Mesendoderm (in vitro differentiated cells): Measurements from ENCODE around the gene IFIT5.
"Not testable (repeated sequence)": the region's sequence is repeated elsewhere in the genome, so short reads cannot be mapped to it uniquely, and the experiment has no call there.

Source experiments
- DNase-seq: peaks from one replicate; pipeline ENCODE4 v3.0.0; 2013
- H2AK5ac ChIP-seq: 2 replicates; pipeline ENCODE4 v1.6.1; 2013; ENCODE audit warnings: low read length, inconsistent platforms
- H2BK120ac ChIP-seq: 2 replicates; pipeline ENCODE4 v1.6.1; 2013; ENCODE audit warnings: low read depth, mild to moderate bottlenecking, low read length, moderate library complexity, mixed read lengths
- H2BK15ac ChIP-seq: replicated peaks from 2 replicates; pipeline ENCODE4 v1.6.1; 2013; ENCODE audit warnings: low read depth, mild to moderate bottlenecking, moderate library complexity
- H2BK5ac ChIP-seq: 2 replicates; pipeline ENCODE4 v1.6.1; 2013; ENCODE audit warnings: low read length, inconsistent platforms
- H3K18ac ChIP-seq: 2 replicates; pipeline ENCODE4 v1.6.1; 2013; ENCODE audit warnings: mild to moderate bottlenecking, low read length, mixed read lengths
- H3K23ac ChIP-seq: one replicate; pipeline ENCODE4 v1.6.1; 2013; ENCODE audit warnings: low read length
- H3K27ac ChIP-seq: 2 replicates; pipeline ENCODE4 v1.5.1; 2013; ENCODE audit warnings: low read depth, mild to moderate bottlenecking, inconsistent platforms, low read length, moderate library complexity
- H3K27me3 ChIP-seq: 2 replicates; pipeline ENCODE4 v1.6.1; 2013; ENCODE audit warnings: low read length, control low read depth, mild to moderate bottlenecking, inconsistent platforms; ENCODE audit not compliant: insufficient read depth, poor library complexity
- H3K36me3 ChIP-seq: 2 replicates; pipeline ENCODE4 v1.6.1; 2013; ENCODE audit warnings: low read length, inconsistent platforms; ENCODE audit not compliant: control insufficient read depth, insufficient read depth
- H3K4ac ChIP-seq: one replicate; pipeline ENCODE4 v1.6.1; 2013; ENCODE audit warnings: low read depth, mild to moderate bottlenecking, low read length, moderate library complexity
- H3K4me1 ChIP-seq: 2 replicates; pipeline ENCODE4 v1.6.1; 2013; ENCODE audit warnings: low read depth, low read length, inconsistent platforms; ENCODE audit not compliant: control insufficient read depth
- H3K4me2 ChIP-seq: 2 replicates; pipeline ENCODE4 v1.6.1; 2013; ENCODE audit warnings: low read length
- H3K4me3 ChIP-seq: 2 replicates; pipeline ENCODE4 v1.5.1; 2013; ENCODE audit warnings: mild to moderate bottlenecking, low read length
- H3K56ac ChIP-seq: one replicate; pipeline ENCODE4 v1.6.1; 2013; ENCODE audit warnings: low read length
- H3K79me1 ChIP-seq: 2 replicates; pipeline ENCODE4 v1.6.1; 2013; ENCODE audit warnings: low read length, inconsistent platforms
- H3K79me2 ChIP-seq: 2 replicates; pipeline ENCODE4 v1.6.1; 2013; ENCODE audit warnings: mild to moderate bottlenecking, low read length; ENCODE audit not compliant: control insufficient read depth, insufficient read depth
- H3K9ac ChIP-seq: 2 replicates; pipeline ENCODE4 v1.6.1; 2013; ENCODE audit warnings: low read length, inconsistent platforms
- H4K5ac ChIP-seq: one replicate; pipeline ENCODE4 v1.6.1; 2013; ENCODE audit warnings: low read length
- H4K8ac ChIP-seq: one replicate; pipeline ENCODE4 v1.6.1; 2013; ENCODE audit warnings: low read depth, mild to moderate bottlenecking, control low read depth, low read length, moderate library complexity
- WGBS: extraction: QIAGEN DNeasy Blood & Tissue Kit; methylation state at CpG from one replicate; pipeline ENCODE4 v1.1.7; 2013; ENCODE audit warnings: low lambda C conversion rate, missing lambda C conversion rate; ENCODE audit not compliant: insufficient coverage; ENCODE audit errors: extremely low coverage; 5-methylcytosine and 5-hydroxymethylcytosine counted together

IFIT5 gene

DNA sequence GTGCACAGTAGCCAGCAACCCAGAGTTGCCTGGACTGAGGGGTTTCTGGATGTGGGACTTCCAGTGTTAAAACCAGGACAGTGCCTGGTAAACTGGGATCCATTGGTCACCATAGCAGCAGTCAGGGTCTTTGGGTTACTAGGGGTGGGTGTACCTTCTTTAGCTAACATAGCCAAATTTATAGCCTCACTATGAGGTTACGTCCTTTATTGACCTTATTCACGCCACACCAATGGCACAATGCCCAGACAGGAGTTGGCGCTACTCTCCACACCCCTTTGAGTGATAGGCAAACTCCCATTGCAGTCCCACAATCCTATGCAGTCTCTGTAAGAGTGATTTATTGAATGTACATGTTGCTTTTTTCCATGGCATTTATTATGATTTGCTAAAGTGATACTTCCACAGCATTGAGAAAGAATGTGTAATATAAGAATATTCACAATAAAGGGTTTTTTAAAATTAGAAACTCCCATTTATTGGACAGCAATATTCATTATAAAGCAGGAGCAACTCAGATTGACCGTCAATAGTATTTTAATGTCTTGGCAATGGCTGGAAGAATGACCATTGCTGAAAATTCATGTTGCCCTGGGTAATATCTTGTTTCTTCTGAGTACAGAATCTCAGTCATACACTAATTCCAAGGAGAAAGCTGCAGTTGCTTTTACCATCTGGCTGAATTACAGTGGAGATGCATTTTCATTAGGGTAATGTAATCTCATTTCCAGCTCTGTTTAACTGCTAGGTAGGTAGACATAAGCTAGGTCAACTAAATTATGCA is 26.1 kb downstream of the IFIT5 start:
- H3K18ac ChIP-seq: no peak overlapping the region
- no peak overlapping the region for H3K56ac ChIP-seq
- H2BK5ac ChIP-seq: no peak overlapping the region
- H3K27ac ChIP-seq: no peak overlapping the region
- H2AK5ac ChIP-seq: no peak overlapping the region
- DNase-seq: no peak
- H3K4ac ChIP-seq: no peak overlapping the region
- no peak overlapping the region for H3K4me3 ChIP-seq
- H3K9ac ChIP-seq: no peak overlapping the region
- no peaks in the 10 kb centered on the region for H3K27me3 ChIP-seq
- H3K4me1 ChIP-seq: no peaks in the 10 kb centered on the region
- H2BK120ac ChIP-seq: no peak overlapping the region
- no peak overlapping the region for H4K8ac ChIP-seq
- no peaks in the 10 kb centered on the region for H3K36me3 ChIP-seq
- no peak overlapping the region for H3K23ac ChIP-seq
- H3K79me1 ChIP-seq: no peaks in the 10 kb centered on the region
- no peak overlapping the region for H2BK15ac ChIP-seq
- no peaks in the 10 kb centered on the region for H3K79me2 ChIP-seq
- no peak overlapping the region for H3K4me2 ChIP-seq
- H4K5ac ChIP-seq: no peak overlapping the region
- WGBS: no CpG with 5 or more reads among the region's 4 CpGs

DNA sequence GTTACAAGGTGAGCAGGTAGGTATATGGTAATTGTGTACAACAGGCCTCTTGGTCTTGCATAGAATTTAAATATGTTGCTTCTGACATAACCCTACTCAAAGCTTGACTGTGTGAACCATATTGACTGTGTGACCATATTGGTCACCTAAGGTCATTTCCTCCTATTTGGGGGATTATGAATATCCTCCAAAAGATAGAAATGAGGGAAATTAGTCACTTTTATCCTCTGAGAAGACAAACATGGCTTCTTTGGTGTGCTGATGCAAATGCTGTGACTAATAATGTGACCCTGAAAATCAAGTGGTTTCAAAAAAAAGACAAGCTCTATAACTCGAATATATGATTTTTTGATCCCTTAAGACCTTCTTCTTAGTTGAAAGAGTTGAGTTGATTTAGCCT is 27.9 kb downstream of the IFIT5 start:
- Histone ChIP-seq H3K27me3 (no peaks in the 10 kb centered on the region), H3K4me2 (no peak overlapping the region), H4K8ac (no peak overlapping the region)

DNA sequence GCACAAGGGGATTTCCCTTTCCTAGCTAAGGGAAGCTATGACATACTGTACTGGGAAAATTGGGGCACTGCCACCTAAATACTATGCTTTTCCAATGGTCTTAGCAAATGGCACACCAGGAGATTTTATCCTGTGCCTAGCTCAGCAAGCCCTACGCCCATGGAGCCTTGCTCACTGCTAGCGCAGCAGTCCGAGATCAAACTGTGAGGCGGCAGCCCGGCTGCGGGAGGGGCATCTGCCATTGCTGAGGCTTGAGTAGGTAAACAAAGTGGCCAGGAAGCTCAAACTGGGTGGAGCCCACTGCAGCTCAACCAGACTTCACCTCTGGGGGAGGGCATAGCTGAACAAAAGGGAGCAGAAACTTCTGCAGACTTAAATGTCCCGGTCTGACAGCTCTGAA is 30.5 kb downstream of the IFIT5 start:
- not testable (repeated sequence) for H3K23ac ChIP-seq, H3K4ac ChIP-seq, H3K27me3 ChIP-seq, H2BK120ac ChIP-seq, H4K8ac ChIP-seq, H2AK5ac ChIP-seq, H2BK15ac ChIP-seq, H3K79me1 ChIP-seq, H3K36me3 ChIP-seq, H3K9ac ChIP-seq, H2BK5ac ChIP-seq, H3K4me3 ChIP-seq, H3K4me2 ChIP-seq, H4K5ac ChIP-seq, H3K79me2 ChIP-seq, H3K18ac ChIP-seq, H3K27ac ChIP-seq, DNase-seq, H3K4me1 ChIP-seq, H3K56ac ChIP-seq
- no CpG with 5 or more reads among the region's 7 CpGs for WGBS

More for the DNA sequence above, 27.9 kb downstream of the IFIT5 start:
- Histone ChIP-seq H3K4me3 (no peak overlapping the region), H2AK5ac (no peak overlapping the region), H2BK5ac (no peak overlapping the region), H3K23ac (no peak overlapping the region), H3K79me1 (no peaks in the 10 kb centered on the region), H3K56ac (no peak overlapping the region), H3K9ac (no peak overlapping the region), H3K79me2 (no peaks in the 10 kb centered on the region), H2BK120ac (no peak overlapping the region), H3K4ac (no peak overlapping the region), H3K18ac (no peak overlapping the region), H2BK15ac (no peak overlapping the region), H4K5ac (no peak overlapping the region), H3K36me3 (no peaks in the 10 kb centered on the region), H3K4me1 (no peaks in the 10 kb centered on the region), H3K27ac (no peak overlapping the region)
- no peak for DNase-seq
- whole genome bisulfite sequencing: no CpG with 5 or more reads among the region's 1 CpG

DNA sequence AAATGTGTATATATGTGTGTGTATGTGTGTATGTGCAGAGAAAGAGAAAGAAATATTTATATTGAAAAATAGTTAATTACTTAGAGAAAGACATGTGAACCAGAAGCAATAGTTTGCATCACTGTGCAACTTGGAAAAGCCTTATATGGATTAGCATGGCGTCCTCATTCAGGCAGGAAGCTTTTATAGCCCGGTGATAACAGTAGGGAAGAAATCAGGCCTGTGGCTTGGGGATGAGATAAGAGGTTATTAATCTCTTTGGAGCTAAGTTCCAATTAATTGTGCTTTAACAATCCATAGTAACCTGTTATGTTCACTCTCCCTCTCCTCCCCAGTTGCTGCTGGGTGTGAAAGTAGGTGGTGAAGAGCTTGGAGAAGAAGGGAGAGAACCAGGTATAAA is 36.5 kb downstream of the IFIT5 start:
- Histone ChIP-seq H2AK5ac (no peak overlapping the region), H3K4me1 (peaks cover 3% of the 10 kb centered on the region), H3K4me3 (no peak overlapping the region), H3K79me1 (no peaks in the 10 kb centered on the region), H3K4me2 (no peak overlapping the region), H2BK15ac (no peak overlapping the region), H2BK5ac (no peak overlapping the region), H3K23ac (no peak overlapping the region), H3K56ac (no peak overlapping the region), H3K36me3 (no peaks in the 10 kb centered on the region), H3K79me2 (no peaks in the 10 kb centered on the region), H3K18ac (no peak overlapping the region), H4K5ac (no peak overlapping the region), H4K8ac (no peak overlapping the region), H3K4ac (no peak overlapping the region), H3K27ac (no peak overlapping the region), H3K9ac (no peak overlapping the region), H2BK120ac (no peak overlapping the region), H3K27me3 (no peaks in the 10 kb centered on the region)
- no CpG with 5 or more reads among the region's 2 CpGs for WGBS
- peak; percentile 7 for DNase-seq

DNA sequence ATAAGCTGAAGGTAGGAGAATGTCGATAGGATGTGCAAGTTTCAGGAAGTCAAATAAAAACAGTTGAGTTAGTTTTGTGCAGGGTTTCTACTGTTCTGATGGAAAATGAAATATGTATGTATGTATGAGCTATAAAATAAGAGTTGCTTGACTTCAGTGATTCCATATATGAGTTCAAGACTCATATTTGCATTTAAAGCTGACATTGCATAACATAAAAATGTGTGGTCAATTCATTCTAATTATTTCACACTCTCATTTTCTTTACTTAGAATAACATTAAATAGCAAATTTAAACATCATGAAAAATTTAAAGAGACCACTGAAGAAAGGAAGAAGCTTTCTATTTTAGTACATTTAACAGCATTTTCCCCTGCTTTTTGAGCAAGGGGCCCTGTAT is 37.8 kb downstream of the IFIT5 start:
- Histone ChIP-seq H3K4me1 (peaks cover 4% of the 10 kb centered on the region), H3K18ac (no peak overlapping the region), H3K79me2 (no peaks in the 10 kb centered on the region), H3K36me3 (no peaks in the 10 kb centered on the region), H3K27me3 (no peaks in the 10 kb centered on the region), H3K23ac (no peak overlapping the region), H3K4me2 (no peak overlapping the region), H4K8ac (no peak overlapping the region), H3K9ac (no peak overlapping the region), H2AK5ac (no peak overlapping the region), H3K79me1 (no peaks in the 10 kb centered on the region), H3K4me3 (no peak overlapping the region), H3K56ac (no peak overlapping the region), H3K4ac (no peak overlapping the region), H4K5ac (no peak overlapping the region), H2BK5ac (no peak overlapping the region), H2BK120ac (no peak overlapping the region), H2BK15ac (no peak overlapping the region), H3K27ac (no peak overlapping the region)
- no CpG with 5 or more reads among the region's 1 CpG for WGBS
- no peak for DNase-seq
